Endothelial cell of umbilical vein (primary cell): Measurements from ENCODE around the gene ZNF552. TPM values are rescaled to one million over a fixed set of nuclear protein-coding genes. Genes with fewer than 3 reads are reported as not detected.
A peak's percentile ranks its signal among the peaks of the same experiment; 100 is the strongest.

Experiments used
- BruUV-seq: library from RNA; stranded (reverse); fragments of 400-500 nt; replicated peaks from 2 replicates; lab custom pipeline; 2021; lab: Mats Ljungman, UMichigan
- CTCF ChIA-PET: fragments of 300-600, 350-600 bp; sonication (Branson Sonifier 250); formaldehyde crosslinking; loops from one replicate; lab custom pipeline; 2021; ENCODE audit warnings: antibody characterized with exemption, inconsistent platforms; lab: Charles Lee
- POLR2A ChIA-PET: fragments of 300-600, 350-600 bp; sonication (Branson Sonifier 250); formaldehyde crosslinking; loops from one replicate; lab custom pipeline; 2021; ENCODE audit warnings: antibody characterized with exemption, inconsistent platforms; lab: Charles Lee
- DNase-seq: peaks from one replicate; pipeline ENCODE4 v3.0.0-alpha.2; 2011; ENCODE audit warnings: low read depth, low spot score
- FAIRE-seq: peaks from 2 replicates; lab custom pipeline; 2011; peaks lifted over from hg19 to GRCh38; lab: Jason Lieb, UNC
- H2AFZ ChIP-seq: 2 replicates; pipeline ENCODE4 v1.6.0; 2012; ENCODE audit warnings: low read depth, low read length, control low read depth, inconsistent platforms
- H3K27ac ChIP-seq: 2 replicates; pipeline ENCODE4 v1.5.1; 2011; ENCODE audit warnings: low read depth, mild to moderate bottlenecking, control low read depth, low read length, moderate library complexity; ENCODE audit not compliant: insufficient read depth
- H3K27me3 ChIP-seq, 2 experiments: 2 replicates each; pipeline versions ENCODE4 v1.6.0 to v1.6.1; 2011; ENCODE audit warnings: low read length in 2 of 2, mixed read lengths in 1 of 2; ENCODE audit not compliant: control insufficient read depth in 2 of 2, insufficient read depth in 2 of 2
- H3K36me3 ChIP-seq, 2 experiments: 2 replicates in 1 of 2; 3 replicates in 1 of 2; pipeline ENCODE4 v1.5.1; 2011; ENCODE audit warnings: low read length in 2 of 2, mild to moderate bottlenecking in 1 of 2, moderate library complexity in 1 of 2; ENCODE audit not compliant: control insufficient read depth in 2 of 2, insufficient read depth in 2 of 2; ENCODE audit errors: extremely low read depth in 1 of 2
- H3K4me1 ChIP-seq: 3 replicates; pipeline ENCODE4 v1.5.1; 2011; ENCODE audit warnings: mild to moderate bottlenecking, low read length; ENCODE audit not compliant: control insufficient read depth, insufficient read depth; ENCODE audit errors: extremely low read depth
- H3K4me2 ChIP-seq: 2 replicates; pipeline ENCODE4 v1.6.1; 2011; ENCODE audit warnings: low read length, control low read depth, mixed read lengths; ENCODE audit not compliant: insufficient read depth
- H3K4me3 ChIP-seq, 3 experiments: fragments of 200-600 bp in 1 of 3; sonication (generic), shearing (Covaris generic) in 1 of 3; replicated peaks in 1 of 3; 2 replicates each; pipeline ENCODE4 v1.5.1; 2011 to 2016; ENCODE audit warnings: control low read depth in 3 of 3, low read length in 3 of 3, mild to moderate bottlenecking in 2 of 3, inconsistent platforms in 1 of 3, low read depth in 1 of 3, moderate library complexity in 1 of 3; ENCODE audit not compliant: insufficient read depth in 1 of 3
- H3K79me2 ChIP-seq: 2 replicates; pipeline ENCODE4 v1.6.0; 2012; ENCODE audit warnings: low read length, inconsistent platforms; ENCODE audit not compliant: control insufficient read depth, insufficient read depth
- H3K9ac ChIP-seq: replicated peaks from 2 replicates; pipeline ENCODE3; 2011; ENCODE audit warnings: low read length, control low read depth; ENCODE audit not compliant: insufficient read depth; ENCODE audit errors: extremely low read depth
- H3K9me1 ChIP-seq: replicated peaks from 3 replicates; pipeline ENCODE4 v1.6.0; 2011; ENCODE audit warnings: mild to moderate bottlenecking, low read length; ENCODE audit not compliant: control insufficient read depth, insufficient read depth; ENCODE audit errors: extremely low read depth
- H3K9me3 ChIP-seq: replicated peaks from 2 replicates; pipeline ENCODE4 v1.5.1; 2012; ENCODE audit warnings: low read length, inconsistent platforms; ENCODE audit not compliant: control insufficient read depth, insufficient read depth
- H4K20me1 ChIP-seq: replicated peaks from 2 replicates; pipeline ENCODE3; 2011; ENCODE audit warnings: mild to moderate bottlenecking, low read length; ENCODE audit not compliant: control insufficient read depth, insufficient read depth; ENCODE audit errors: extremely low read depth
- EZH2 ChIP-seq: IDR thresholded peaks from 2 replicates; pipeline ENCODE4 v1.6.1; 2012; ENCODE audit warnings: borderline replicate concordance, low read depth, mild to moderate bottlenecking, moderate library complexity, low read length, inconsistent platforms; ENCODE audit not compliant: severe bottlenecking
- GATA2 ChIP-seq: IDR thresholded peaks from 2 replicates; pipeline ENCODE4 v1.7.0; 2011; ENCODE audit warnings: low read depth, mild to moderate bottlenecking, moderate library complexity, mixed read lengths, low read length; ENCODE audit not compliant: insufficient read length, insufficient read depth
- JUN ChIP-seq: IDR thresholded peaks from 2 replicates; pipeline ENCODE4 v1.6.1; 2011; ENCODE audit warnings: borderline replicate concordance, low read depth; ENCODE audit not compliant: insufficient read length, insufficient read depth
- MAX ChIP-seq: IDR thresholded peaks from 2 replicates; pipeline ENCODE4 v1.6.1; 2011; ENCODE audit not compliant: insufficient read depth, insufficient read length
- MYC ChIP-seq: IDR thresholded peaks from one replicate; pipeline ENCODE4 v1.6.1; 2011; ENCODE audit warnings: mild to moderate bottlenecking, low read depth, low read length
- POLR2A ChIP-seq: IDR thresholded peaks from 2 replicates; pipeline ENCODE4 v1.6.1; 2012; ENCODE audit warnings: low read depth, mild to moderate bottlenecking, control low read depth, low read length
- POLR2AphosphoS5 ChIP-seq: IDR thresholded peaks from 2 replicates; pipeline ENCODE4 v1.6.1; 2012; ENCODE audit warnings: low read depth, mild to moderate bottlenecking, control low read depth, low read length, moderate library complexity; ENCODE audit not compliant: insufficient read depth
- dilution Hi-C: fragments of 300-500 bp; cut with MboI; formaldehyde crosslinking; loops from one replicate; pipeline ENCODE4 v1.15.0; 2019; ENCODE audit warnings: low sequenced_read_pairs; ENCODE audit not compliant: extremely low pct_ligation_motif_present
- intact Hi-C: fragments of 100-400 bp; cut with micrococcal nuclease; formaldehyde crosslinking; loops from one replicate; pipeline ENCODE4 v1.10.0; 2022
- polyA plus RNA-seq, 4 experiments: library from polyadenylated mRNA; depleted of rRNA in 3 of 4; stranded (reverse) in 3 of 4; unstranded in 1 of 4; fragments of >200 nt; gene quantifications; 2 replicates each; pipeline versions ENCODE4 v1.2.1 to v1.2.3, GENCODE V29; 2011 to 2012; ENCODE audit warnings: missing spikeins in 1 of 4
- total RNA-seq: library from RNA; stranded (reverse); gene quantifications from 2 replicates; pipeline ENCODE4 v1.2.3, GENCODE V29; 2021

The ZNF552 gene
- total and polyA plus RNA-seq, 2 donors (not counting 3 experiments of a cell fraction or from before 2014, with no cell fraction given), result 3.0 to 6.1 TPM

GRCh38 chr19:57769345-57770131 is 45.2 kb downstream of the ZNF552 start, which contains the start of gene ZNF586:
Gene ZNF586 (plus strand): TSS chr19:57769676. CDS start chr19:57769843, 167 bp downstream.
- Histone ChIP-seq H2AFZ (peak within 1 kb of the TSS; percentile 47), H3K27me3 (no peaks in the 10 kb centered on the region), H3K4me3 (peak within 1 kb of the TSS; percentile 18 to 83 (median 47)), H3K79me2 (peaks cover 34% of the 10 kb centered on the region), H3K9ac (peak within 1 kb of the TSS; percentile 55), H3K9me1 (no peaks in the 10 kb centered on the region), H3K9me3 (no peaks in the 10 kb centered on the region), H4K20me1 (no peaks in the 10 kb centered on the region), H3K4me1 (peaks cover 5% of the 10 kb centered on the region), H3K4me2 (peak within 1 kb of the TSS; percentile 74), H3K27ac (no peak within 1 kb of the TSS), H3K36me3 (no peaks in the 10 kb centered on the region)
- no peak for TF ChIP-seq EZH2
- peak; percentile 81 for TF ChIP-seq POLR2A
- TF ChIP-seq MAX, result peak; percentile 64
- TF ChIP-seq JUN, result no peak
- no peak for TF ChIP-seq GATA2
- no peak for TF ChIP-seq MYC
- TF ChIP-seq POLR2AphosphoS5, result peak; percentile 86
- intact Hi-C loops (loop anchor here (1.0 kb wide), 3 partner anchors 34 to 147 kb away; partner anchors contain the start of genes ZNF417 and ZNF552), dilution Hi-C loops (no loop called here)
- peak; percentile 92 for DNase-seq
- ChIA-PET CTCF (interaction anchor here (0.7 to 1.0 kb wide), 3 partner anchors 45 to 81 kb away, joined by 3 read pairs; partner anchors contain the start of gene ZNF552), POLR2A (no interaction called here)
- TSS peak; percentile 33 for BruUV-seq
- FAIRE-seq, result peak; percentile 98
